ENCODE measurements around the gene CPNE5. TPM values are rescaled to one million over a fixed set of nuclear protein-coding genes. Genes with fewer than 3 reads are reported as not detected.

The CPNE5 gene
- total and polyA plus RNA-seq, 8 donors, result 1.2 to 7.3 (median 6.4) TPM

DNA sequence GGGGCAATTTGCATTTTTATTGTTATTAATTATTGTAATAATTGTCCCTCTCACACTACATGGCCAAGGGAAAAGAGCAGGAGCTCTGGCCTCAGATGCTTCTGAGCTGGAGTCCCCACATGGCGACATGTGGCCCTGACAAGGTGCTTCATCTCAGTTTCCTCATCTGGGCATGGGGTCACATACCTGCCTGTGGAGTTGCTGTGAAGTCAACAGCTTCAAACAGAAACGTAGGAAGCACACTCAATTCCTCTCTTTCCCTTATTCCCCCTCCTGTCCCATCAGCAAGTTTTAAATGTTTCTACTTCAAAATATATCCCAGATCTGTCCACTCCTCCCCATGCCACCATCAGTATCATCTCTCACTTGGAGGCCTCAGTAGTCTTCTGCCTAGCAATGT, 8.7 kb downstream of the CPNE5 start:
- H3K9me3 ChIP-seq, result no peaks in the 10 kb centered on the region
- no peak for DNase-seq
- no peak overlapping the region for H3K27ac ChIP-seq
- H3K27me3 ChIP-seq, result no peaks in the 10 kb centered on the region
- TF ChIP-seq, protein P1, sequence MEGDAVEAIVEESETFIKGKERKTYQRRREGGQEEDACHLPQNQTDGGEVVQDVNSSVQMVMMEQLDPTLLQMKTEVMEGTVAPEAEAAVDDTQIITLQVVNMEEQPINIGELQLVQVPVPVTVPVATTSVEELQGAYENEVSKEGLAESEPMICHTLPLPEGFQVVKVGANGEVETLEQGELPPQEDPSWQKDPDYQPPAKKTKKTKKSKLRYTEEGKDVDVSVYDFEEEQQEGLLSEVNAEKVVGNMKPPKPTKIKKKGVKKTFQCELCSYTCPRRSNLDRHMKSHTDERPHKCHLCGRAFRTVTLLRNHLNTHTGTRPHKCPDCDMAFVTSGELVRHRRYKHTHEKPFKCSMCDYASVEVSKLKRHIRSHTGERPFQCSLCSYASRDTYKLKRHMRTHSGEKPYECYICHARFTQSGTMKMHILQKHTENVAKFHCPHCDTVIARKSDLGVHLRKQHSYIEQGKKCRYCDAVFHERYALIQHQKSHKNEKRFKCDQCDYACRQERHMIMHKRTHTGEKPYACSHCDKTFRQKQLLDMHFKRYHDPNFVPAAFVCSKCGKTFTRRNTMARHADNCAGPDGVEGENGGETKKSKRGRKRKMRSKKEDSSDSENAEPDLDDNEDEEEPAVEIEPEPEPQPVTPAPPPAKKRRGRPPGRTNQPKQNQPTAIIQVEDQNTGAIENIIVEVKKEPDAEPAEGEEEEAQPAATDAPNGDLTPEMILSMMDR (IDR thresholded peaks at IDR 0.05), result no peak
- peaks cover 11 to 23% of the 10 kb centered on the region in 2 donors for H3K4me1 ChIP-seq
- no peaks in the 10 kb centered on the region for H3K36me3 ChIP-seq
- ATAC-seq, result no peak
- H3K4me3 ChIP-seq, result no peak overlapping the region
- intact Hi-C loops (cut with DNase I), result no loop called here

DNA sequence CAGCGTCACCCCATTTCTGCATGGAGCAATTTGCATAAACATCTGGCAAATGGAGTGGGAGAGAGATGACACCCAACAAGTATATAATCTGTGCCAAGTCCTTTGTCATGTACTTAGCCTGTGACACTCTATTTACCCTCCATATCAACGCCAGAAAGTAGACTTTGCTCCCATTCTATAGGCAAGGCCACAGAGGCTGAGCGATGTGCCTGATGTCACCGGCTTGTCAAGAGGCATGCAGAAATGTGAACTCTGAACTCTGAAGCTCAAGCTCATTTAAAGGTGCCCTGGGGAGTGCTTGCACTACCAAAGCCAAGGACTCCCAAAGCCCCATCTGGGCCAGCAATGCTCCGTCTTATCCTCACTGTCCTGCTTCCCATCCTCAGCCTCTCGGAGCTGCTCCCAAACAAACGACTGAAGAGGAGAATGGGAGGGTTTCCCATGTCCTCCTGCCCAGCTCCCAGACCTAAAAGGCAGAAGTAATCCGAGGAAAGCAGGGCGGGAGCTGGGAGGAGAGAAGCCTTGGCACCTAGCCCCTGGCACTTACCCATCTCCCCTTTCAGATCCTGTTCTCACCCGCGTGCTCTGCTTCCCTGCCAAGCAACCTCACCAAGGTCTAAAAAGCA, 9.2 kb downstream of the CPNE5 start:
- ATAC-seq, result peak; percentile 56

DNA sequence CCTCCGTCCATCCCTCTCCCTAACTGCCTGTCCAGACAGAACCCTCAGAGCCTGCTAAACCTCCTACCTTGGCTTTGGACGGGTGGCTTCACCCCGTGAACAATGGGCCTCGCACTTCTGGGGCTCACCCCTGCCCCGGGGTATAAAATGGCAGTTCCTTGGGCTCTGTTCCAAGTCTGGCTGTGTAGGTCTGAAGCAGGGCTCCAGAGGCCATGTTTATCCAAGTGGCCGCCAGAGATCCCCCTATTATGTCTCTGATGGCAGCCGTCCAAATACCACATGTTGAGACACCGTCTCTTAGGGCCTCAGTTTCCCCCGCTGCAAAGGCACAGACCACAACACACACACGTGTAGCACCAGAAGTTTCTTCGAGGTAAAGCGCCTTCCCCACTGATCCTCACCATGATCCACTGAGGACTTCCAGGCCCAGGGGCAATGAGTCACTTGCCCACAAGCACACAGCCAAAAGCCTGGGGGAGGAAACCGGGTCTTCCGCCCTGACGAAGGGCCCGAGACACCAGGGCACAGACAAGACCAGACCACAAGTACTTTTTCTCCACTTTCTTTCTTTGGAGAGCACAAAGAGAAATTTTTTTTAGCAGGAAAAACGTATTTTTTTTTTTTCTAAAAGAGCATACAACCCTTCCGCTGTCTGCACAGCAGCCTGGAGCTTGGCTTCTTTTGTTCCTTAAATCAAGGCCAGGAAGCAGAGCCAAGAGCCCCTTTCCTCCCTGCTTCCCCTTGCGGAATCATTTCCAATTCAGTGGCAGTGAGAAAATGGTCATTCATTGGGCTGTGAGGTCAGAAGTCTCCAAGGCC, 11.8 kb downstream of the CPNE5 start:
- no peak overlapping the region for H3K4me3 ChIP-seq
- DNase-seq (peak in 2 of 4 donors; percentile 59), ATAC-seq (peak; percentile 71)
- no peaks in the 10 kb centered on the region for H3K27me3 ChIP-seq
- H3K9me3 ChIP-seq, result no peaks in the 10 kb centered on the region
- H3K27ac ChIP-seq, result peak overlapping the region; percentile 39 to 67
- H3K4me1 ChIP-seq, result peaks cover 11 to 25% of the 10 kb centered on the region in 2 donors
- TF ChIP-seq, protein P1 (IDR thresholded peaks at IDR 0.05), result no peak
- intact Hi-C loops (cut with DNase I), result no loop called here
- no peaks in the 10 kb centered on the region for H3K36me3 ChIP-seq

More for the DNA sequence above, 9.2 kb downstream of the CPNE5 start:
- Histone ChIP-seq H3K4me3 (no peak overlapping the region), H3K27me3 (no peaks in the 10 kb centered on the region), H3K4me1 (peaks cover 11 to 23% of the 10 kb centered on the region in 2 donors), H3K27ac (no peak overlapping the region), H3K36me3 (no peaks in the 10 kb centered on the region), H3K9me3 (no peaks in the 10 kb centered on the region)
- intact Hi-C loops (cut with DNase I), result no loop called here
- peak in 1 of 4 donors; percentile 71 for DNase-seq
- TF ChIP-seq, protein P1 (IDR thresholded peaks at IDR 0.05), result no peak

- Histone ChIP-seq H3K27ac (no peak overlapping the region), H3K27me3 (no peaks in the 10 kb centered on the region), H3K4me1 (peaks cover 11 to 26% of the 10 kb centered on the region in 2 donors), H3K4me3 (no peak overlapping the region), H3K36me3 (no peaks in the 10 kb centered on the region), H3K9me3 (no peaks in the 10 kb centered on the region)
- intact Hi-C loops (cut with DNase I), result no loop called here
- ATAC-seq (no peak), DNase-seq (no peak)
- TF ChIP-seq, protein P1 (IDR thresholded peaks at IDR 0.05), result no peak
Observed at GRCh38 chr6:36826520-36827227, 12.6 kb downstream of the CPNE5 start.

DNA sequence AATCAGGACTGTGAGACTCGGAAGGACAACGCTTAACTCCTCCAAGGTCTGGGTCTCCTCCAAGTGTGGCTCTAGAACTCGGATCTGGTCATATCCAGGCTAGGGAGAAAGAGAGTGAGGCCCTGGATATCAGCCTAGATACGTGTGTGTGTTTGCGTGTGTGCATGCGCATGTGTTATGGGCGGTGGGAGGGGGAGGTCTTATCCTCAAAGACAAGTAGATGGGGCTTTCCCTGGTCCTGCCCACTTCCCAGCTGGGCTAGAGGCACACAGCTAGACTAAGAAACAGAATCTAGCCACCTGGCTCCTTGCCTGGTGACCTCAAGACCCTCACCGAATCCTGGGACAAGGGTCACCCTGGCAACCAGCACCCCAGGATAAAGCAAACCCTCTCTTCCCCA, 13.2 kb downstream of the CPNE5 start:
- DNase-seq, result peak in 1 of 4 donors; percentile 38
- intact Hi-C loops (cut with DNase I), result no loop called here
- H3K4me3 ChIP-seq, result no peak overlapping the region

More for the DNA sequence above, 13.2 kb downstream of the CPNE5 start:
- ATAC-seq, result no peak
- TF ChIP-seq, protein P1 (IDR thresholded peaks at IDR 0.05), result no peak
- Histone ChIP-seq H3K4me1 (peaks cover 11 to 26% of the 10 kb centered on the region in 2 donors), H3K27me3 (no peaks in the 10 kb centered on the region), H3K36me3 (no peaks in the 10 kb centered on the region), H3K9me3 (no peaks in the 10 kb centered on the region), H3K27ac (no peak overlapping the region)

All from left lung (tissue), 10 donors.